Measurements from ENCODE around the gene ATP9A.
"Not testable (repeated sequence)": the region's sequence is repeated elsewhere in the genome, so short reads cannot be mapped to it uniquely, and the experiment has no call there.

Gene ATP9A

GRCh38 chr20:51801122-51801822, 33.1 kb upstream of the ATP9A start:
- DNase-seq (ENCODE audit: insufficient read length, low spot score): no peak
- FAIRE-seq: no peak
- no peak for TF ChIP-seq POLR2A (IDR thresholded peaks at IDR 0.05; ENCODE audit: low read depth, low read length)

GRCh38 chr20:51800872-51801121, 32.6 kb upstream of the ATP9A start:
- DNase-seq (ENCODE audit: insufficient read length, low spot score): no peak
- TF ChIP-seq POLR2A (IDR thresholded peaks at IDR 0.05; ENCODE audit: low read depth, low read length): no peak
- FAIRE-seq: no peak

- no peak for TF ChIP-seq POLR2A (IDR thresholded peaks at IDR 0.05; ENCODE audit: low read depth, low read length)
- DNase-seq (ENCODE audit: insufficient read length, low spot score): peak; percentile 76
Measured at GRCh38 chr20:51800060-51800871, 32.1 kb upstream of the ATP9A start.

GRCh38 chr20:51799401-51799860, 31.2 kb upstream of the ATP9A start:
- TF ChIP-seq POLR2A (IDR thresholded peaks at IDR 0.05; ENCODE audit: low read depth, low read length): no peak
- FAIRE-seq (no peak), DNase-seq (ENCODE audit: insufficient read length, low spot score) (no peak)

More at GRCh38 chr20:51800060-51800871, 32.1 kb upstream of the ATP9A start:
- no peak for FAIRE-seq

GRCh38 chr20:51797357-51798025, 29.3 kb upstream of the ATP9A start:
- FAIRE-seq (no peak), DNase-seq (ENCODE audit: insufficient read length, low spot score) (no peak)
- TF ChIP-seq POLR2A (IDR thresholded peaks at IDR 0.05; ENCODE audit: low read depth, low read length): no peak

GRCh38 chr20:51796340-51796739, 28.1 kb upstream of the ATP9A start:
- no peak for FAIRE-seq
- TF ChIP-seq POLR2A (IDR thresholded peaks at IDR 0.05; ENCODE audit: low read depth, low read length): no peak
- DNase-seq (ENCODE audit: insufficient read length, low spot score): no peak

- TF ChIP-seq POLR2A (IDR thresholded peaks at IDR 0.05; ENCODE audit: low read depth, low read length): no peak
- FAIRE-seq (no peak), DNase-seq (ENCODE audit: insufficient read length, low spot score) (no peak)
Measured at GRCh38 chr20:51792960-51793359, 24.8 kb upstream of the ATP9A start.

GRCh38 chr20:51791626-51792025, 23.4 kb upstream of the ATP9A start:
- no peak for TF ChIP-seq POLR2A (IDR thresholded peaks at IDR 0.05; ENCODE audit: low read depth, low read length)
- no peak for DNase-seq (ENCODE audit: insufficient read length, low spot score)

GRCh38 chr20:51790256-51790655, 22.1 kb upstream of the ATP9A start:
- DNase-seq (ENCODE audit: insufficient read length, low spot score) (no peak), FAIRE-seq (no peak)

More at GRCh38 chr20:51791626-51792025, 23.4 kb upstream of the ATP9A start:
- no peak for FAIRE-seq

GRCh38 chr20:51789434-51789833, 21.2 kb upstream of the ATP9A start:
- no peak for FAIRE-seq
- no peak for TF ChIP-seq POLR2A (IDR thresholded peaks at IDR 0.05; ENCODE audit: low read depth, low read length)
- DNase-seq (ENCODE audit: insufficient read length, low spot score): no peak

More at GRCh38 chr20:51790256-51790655, 22.1 kb upstream of the ATP9A start:
- no peak for TF ChIP-seq POLR2A (IDR thresholded peaks at IDR 0.05; ENCODE audit: low read depth, low read length)

GRCh38 chr20:51788822-51789221, 20.6 kb upstream of the ATP9A start:
- no peak for DNase-seq (ENCODE audit: insufficient read length, low spot score)
- no peak for TF ChIP-seq POLR2A (IDR thresholded peaks at IDR 0.05; ENCODE audit: low read depth, low read length)
- FAIRE-seq: no peak

GRCh38 chr20:51784299-51784698, 16.1 kb upstream of the ATP9A start:
- FAIRE-seq: no peak
- no peak for DNase-seq (ENCODE audit: insufficient read length, low spot score)
- no peak for TF ChIP-seq POLR2A (IDR thresholded peaks at IDR 0.05; ENCODE audit: low read depth, low read length)

GRCh38 chr20:51778229-51778759, 10.1 kb upstream of the ATP9A start:
- not testable (repeated sequence) for FAIRE-seq; DNase-seq (ENCODE audit: insufficient read length, low spot score)

- FAIRE-seq (no peak), DNase-seq (ENCODE audit: insufficient read length, low spot score) (no peak)
- TF ChIP-seq POLR2A (IDR thresholded peaks at IDR 0.05; ENCODE audit: low read depth, low read length): no peak
Measured at GRCh38 chr20:51775241-51775640, 7.1 kb upstream of the ATP9A start.

Measured in H54 (cell line).